ENCODE data around the gene CARTPT.

GRCh38 chr5:71695595-71695994 lies 23.5 kb upstream of the CARTPT start:
- TF ChIP-seq, protein P1, sequence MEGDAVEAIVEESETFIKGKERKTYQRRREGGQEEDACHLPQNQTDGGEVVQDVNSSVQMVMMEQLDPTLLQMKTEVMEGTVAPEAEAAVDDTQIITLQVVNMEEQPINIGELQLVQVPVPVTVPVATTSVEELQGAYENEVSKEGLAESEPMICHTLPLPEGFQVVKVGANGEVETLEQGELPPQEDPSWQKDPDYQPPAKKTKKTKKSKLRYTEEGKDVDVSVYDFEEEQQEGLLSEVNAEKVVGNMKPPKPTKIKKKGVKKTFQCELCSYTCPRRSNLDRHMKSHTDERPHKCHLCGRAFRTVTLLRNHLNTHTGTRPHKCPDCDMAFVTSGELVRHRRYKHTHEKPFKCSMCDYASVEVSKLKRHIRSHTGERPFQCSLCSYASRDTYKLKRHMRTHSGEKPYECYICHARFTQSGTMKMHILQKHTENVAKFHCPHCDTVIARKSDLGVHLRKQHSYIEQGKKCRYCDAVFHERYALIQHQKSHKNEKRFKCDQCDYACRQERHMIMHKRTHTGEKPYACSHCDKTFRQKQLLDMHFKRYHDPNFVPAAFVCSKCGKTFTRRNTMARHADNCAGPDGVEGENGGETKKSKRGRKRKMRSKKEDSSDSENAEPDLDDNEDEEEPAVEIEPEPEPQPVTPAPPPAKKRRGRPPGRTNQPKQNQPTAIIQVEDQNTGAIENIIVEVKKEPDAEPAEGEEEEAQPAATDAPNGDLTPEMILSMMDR (IDR thresholded peaks at IDR 0.05; ENCODE audit: extremely low read depth in 1 of 2, insufficient read depth in 1 of 2, low read depth in 1 of 2, low read length in 2 of 2) = no peak
- TF ChIP-seq, protein P2, sequence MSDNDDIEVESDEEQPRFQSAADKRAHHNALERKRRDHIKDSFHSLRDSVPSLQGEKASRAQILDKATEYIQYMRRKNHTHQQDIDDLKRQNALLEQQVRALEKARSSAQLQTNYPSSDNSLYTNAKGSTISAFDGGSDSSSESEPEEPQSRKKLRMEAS (IDR thresholded peaks at IDR 0.05; ENCODE audit: insufficient read depth, insufficient read length) = no peak
- TF ChIP-seq POLR2A (IDR thresholded peaks at IDR 0.05; ENCODE audit: low read depth, low read length) (no peak), POLR2AphosphoS5 (IDR thresholded peaks at IDR 0.05; ENCODE audit: insufficient read depth, low read depth, low read length) (no peak)
